HG02943 (cell line): ENCODE results near the gene ABCC8.

ENCODE experiments used
- ATAC-seq: cut with Tn5 transposase; IDR thresholded peaks from one replicate; pipeline ENCODE4 v1.9.1; 2021; ENCODE audit warnings: mild to moderate bottlenecking, low read depth, moderate library complexity; ENCODE audit not compliant: unreplicated experiment

ABCC8 gene

DNA sequence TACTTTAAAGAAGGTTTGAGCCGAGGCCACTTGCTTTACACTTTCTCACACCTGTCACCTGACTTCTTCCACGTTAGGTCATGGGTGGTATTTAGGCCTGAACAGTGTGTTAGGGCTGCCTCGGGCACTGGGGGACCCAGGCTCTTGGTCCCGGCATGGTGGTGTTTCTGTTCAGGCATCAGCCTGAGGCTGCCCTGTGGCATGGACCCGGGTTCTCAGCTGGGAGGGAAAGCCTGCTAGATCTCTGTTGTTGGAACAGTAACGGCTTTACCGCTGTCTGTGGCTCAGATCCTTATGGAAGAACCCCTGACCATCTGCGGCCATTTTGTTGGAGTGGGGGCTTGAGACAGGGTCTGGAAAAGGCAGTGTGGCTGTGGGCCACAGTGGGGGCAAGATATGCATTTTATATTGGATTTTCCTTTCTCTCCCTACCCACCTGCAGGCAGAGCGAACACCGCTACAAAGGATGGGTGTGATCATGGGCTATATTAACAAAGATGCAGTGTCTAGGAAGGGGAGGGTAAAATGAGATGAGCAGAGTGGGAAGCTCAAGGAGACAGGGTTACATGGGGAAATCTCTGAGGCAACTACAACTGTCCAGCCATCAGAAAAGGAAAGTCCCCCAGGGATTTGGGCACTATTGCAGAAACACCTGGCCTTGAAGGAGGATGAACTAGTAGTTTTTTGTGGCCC lies 86.5 kb downstream of the ABCC8 start:
- ATAC-seq: no peak

DNA sequence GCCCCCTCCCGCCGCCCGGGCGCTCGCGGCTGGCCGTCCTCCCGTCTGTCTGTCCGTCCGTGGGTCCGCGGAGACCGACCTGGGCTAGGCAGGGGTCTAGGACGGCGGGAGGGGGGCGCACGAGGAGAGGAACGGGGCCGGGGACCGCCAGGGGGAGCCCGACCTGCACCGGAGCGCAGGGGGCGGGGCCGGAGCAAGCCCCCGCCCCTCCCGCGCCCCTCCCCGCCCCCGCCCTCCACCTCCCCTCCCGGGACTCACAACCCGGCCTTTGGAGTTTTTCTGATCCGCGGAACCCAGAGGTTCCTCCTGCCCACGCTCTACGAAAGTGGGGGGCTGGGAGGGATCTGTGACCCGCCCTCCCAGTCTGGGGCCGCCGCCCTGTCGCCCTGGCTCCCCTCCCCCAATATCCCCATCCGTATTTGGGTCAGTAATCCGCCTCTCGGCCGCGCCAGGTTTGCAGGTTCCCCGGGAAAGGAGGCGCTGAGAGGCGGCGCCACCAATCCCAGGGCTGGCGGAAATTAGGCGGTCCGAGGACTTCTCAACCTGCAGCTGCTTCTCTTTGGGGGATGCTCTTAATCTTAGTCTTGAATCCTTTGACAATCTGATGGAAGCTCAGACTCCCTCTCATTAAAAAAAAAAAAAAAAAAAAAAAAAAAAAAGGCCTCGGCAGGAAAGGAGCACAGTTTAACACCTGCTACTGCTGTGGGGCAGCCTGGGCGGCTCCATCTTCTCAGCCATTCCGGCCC lies 87.3 kb downstream of the ABCC8 start:
- peak; percentile 61 for ATAC-seq

DNA sequence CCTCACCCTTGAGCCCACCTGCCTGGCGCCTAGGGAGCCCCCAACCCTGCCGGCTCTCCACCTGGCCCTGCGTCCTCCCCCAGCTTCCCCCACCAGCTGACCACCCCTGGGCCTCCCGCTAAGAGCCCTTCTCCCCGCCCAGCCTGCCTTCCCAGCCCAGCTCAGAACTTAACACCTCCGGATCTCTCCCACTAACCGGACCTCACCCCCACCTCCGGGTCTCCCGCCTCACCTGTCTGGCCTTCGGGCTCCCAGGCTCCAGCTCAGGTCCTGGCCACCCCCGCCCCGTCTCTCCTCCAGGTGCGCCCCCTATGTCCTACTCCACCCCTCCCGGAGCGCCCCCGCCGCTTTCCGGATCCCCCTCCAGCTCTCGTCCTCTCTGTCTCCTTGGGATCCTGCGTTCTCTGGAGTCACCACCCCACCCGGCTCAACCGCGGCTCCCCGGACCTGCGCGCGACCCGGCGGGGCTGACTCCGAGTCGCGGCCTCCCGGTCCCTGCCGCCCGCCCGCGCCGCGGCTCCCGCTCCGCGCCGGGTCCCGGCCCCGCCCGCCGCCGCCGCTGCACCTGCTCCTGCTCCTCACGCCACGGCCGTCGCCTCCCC lies 87.9 kb downstream of the ABCC8 start, which contains the start of gene KCNJ11:
Gene KCNJ11, minus strand, starts transcription at position 51 of the 602 bp plus-strand sequence. CDS start 568 bp downstream, outside the sequence.
- ATAC-seq: peak; percentile 44

DNA sequence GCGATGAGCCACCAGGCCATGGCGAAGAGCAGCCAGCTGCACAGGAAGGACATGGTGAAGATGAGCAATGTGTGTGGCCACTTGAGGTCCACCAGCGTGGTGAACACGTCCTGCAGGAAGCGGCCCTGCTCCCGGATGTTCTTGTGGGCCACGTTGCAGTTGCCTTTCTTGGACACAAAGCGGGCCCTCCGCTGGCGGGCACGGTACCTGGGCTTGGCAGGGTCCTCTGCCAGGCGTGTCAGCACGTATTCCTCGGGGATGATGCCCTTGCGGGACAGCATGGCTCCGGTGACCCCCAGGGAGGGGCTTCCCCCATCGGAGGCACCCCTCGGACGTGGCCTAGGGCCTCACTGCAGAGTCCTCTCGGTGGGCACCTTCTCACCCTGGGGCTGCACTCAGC lies 88.8 kb downstream of the ABCC8 start:
- ATAC-seq: no peak

DNA sequence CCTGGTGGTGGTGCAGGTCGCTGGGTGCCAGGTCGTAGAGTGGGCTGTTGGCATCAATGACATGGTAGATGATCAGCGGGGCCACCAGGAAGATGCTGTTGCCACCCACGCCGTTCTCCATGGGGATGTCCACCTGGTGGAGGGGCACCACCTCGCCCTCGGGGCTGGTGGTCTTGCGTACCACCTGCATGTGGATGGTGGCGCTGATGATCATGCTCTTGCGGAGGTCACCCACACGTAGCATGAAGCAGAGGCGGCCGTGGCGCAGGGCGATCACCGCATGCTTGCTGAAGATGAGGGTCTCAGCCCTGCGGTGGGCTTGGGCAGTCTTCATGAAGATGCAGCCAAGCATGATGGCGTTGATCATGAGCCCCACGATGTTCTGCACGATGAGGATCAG lies 89.4 kb downstream of the ABCC8 start:
- ATAC-seq: no peak

DNA sequence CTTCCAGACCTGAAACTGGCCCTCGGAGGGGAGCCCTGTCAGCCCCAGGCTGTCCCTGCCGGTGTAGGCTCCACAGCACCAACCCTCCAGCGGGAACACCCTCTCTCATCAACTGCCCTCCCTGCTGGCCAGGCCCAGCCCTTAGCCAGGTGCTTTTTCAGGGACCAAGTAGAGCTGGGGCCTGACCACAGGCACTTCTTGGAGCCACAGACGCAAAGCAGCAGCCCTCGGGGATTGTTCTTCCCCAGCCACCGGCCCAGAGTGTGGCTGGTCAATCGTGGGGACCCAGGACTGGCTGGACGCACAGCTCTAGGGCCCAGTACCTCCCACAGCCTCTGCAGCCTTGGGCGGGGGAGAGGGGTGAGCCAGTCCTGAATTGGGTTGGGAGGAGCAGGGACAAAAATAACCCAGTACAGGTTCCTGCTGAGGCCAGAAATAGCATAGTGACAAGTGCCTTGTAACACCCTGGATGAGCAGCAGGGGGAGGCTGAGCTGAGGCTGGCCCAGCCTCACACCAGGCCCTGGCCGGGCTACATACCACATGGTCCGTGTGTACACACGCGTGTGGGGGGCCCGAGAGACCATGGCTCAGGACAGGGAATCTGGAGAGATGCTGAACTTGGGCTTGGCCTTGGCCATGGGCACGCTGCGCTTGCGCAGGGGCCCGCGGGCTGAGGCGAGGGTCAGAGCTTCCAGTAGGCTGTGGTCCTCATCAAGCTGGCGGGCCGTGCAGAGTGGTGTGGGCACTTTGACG lies 90.1 kb downstream of the ABCC8 start:
- ATAC-seq: peak; percentile 54

DNA sequence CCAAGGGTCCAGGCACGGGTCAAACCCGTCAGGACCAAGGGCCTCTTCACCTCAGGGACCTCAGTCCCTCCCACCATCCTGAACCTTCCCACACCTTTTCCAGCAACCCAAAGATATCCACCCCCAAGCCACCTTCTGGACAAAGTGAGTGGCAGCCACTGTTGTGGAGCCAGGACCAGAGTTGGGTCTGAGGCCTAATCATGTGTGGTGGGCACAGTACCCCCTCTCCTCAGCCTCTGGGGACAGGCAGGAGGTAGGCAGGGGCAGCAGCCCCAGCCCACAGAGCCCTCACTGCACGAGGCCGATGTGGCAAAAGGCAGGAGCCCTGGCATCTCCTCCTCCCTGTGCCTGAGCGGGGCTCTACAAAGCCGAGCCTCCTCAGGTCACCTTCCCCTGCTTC lies 90.7 kb downstream of the ABCC8 start:
- no peak for ATAC-seq

DNA sequence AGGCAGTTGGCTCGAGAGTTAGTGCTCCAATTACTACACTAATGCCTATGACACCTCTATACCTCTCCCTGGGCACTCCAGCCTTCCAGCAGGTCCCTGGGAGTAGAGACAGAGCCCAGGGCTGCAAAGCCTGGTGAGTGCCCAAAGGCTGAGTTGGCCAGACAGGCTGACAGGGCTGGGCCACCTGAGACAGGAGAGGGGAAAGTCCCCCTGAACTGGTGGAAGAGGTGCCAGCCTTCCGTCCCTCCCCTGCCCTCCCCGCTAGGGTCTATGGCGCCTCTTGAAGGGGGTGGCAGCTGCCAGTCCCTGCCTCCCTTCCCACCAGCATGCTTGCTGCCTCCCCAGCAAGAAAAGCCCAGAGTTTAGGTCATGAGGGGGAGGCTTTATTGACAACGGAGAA lies 91.2 kb downstream of the ABCC8 start:
- no peak for ATAC-seq

DNA sequence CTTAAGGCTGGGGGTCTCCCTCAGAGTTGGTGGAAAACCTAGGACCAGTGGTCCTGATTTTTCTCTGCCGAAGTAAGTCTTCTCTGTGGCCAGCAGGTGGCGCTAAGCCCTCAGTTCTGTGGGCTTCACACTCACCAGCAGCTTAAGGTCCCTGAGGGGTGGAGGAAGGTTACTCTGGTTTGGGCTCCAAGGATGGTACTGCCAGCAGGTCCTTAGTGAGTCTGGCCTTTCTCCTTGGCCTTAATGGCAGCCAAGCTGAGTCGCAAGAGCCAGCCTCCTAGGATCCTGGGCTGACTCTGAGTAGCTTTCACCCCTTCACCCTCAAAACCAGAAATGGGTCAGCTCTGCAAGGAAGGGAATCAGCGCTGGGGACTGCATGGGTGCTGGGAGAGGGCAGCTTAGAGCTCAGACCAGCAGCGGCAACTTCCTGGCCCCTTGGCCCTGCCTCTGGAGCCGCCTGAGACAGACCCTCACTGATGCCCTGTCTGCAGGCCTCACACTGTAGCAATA lies 92.6 kb downstream of the ABCC8 start:
- ATAC-seq: no peak

DNA sequence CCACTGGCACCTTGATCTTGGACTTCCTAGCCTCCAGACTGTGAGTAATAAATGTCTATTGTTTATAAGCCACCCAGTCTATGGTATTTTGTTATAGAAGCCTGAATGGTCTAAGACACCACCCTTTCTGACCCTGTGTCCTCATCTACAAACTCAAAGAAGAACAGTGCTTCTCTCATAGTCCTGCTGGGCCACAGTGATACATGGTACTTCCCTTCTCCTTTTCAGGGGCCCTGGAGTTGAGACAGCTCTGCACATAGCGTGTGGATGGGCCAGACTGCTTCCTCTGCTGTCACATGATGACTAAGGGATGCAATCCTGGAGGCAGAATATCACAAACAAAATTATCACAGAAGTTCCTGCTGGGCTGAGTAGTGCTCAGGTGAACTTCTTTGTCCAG lies 93.2 kb downstream of the ABCC8 start:
- no peak for ATAC-seq

DNA sequence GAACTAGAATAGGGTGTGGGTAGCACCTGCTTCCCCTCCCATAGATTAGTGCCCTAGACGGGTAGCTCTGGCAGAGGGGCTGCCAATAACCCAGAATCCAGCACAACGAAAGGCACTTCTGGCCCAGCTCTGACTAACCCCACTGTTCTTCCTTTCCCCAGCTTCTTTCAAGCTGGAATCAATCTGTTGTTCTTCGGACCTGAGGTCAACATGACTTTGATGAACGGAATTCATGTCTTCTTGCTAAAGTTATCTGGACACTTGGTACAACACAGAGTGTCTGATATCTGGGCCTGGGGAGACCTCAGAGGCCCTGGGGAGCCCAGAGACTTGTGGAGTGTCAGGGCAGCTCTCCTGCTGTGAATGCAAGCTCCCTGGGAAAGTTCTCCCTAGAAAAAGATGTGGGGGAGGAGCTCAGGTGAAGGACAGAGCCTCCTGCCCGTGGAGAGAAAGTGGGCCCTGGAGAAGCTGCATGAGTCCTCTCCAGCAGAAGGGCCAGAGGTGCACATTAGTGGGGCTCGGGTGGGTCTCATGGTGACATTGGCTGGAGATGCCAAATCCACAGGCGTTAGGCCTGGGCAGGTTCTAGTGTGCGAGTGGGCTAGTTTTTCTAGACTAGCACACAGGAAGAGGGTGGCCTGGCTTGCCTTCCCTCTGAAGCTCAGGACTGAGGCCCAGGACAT lies 94.5 kb downstream of the ABCC8 start:
- ATAC-seq: no peak

DNA sequence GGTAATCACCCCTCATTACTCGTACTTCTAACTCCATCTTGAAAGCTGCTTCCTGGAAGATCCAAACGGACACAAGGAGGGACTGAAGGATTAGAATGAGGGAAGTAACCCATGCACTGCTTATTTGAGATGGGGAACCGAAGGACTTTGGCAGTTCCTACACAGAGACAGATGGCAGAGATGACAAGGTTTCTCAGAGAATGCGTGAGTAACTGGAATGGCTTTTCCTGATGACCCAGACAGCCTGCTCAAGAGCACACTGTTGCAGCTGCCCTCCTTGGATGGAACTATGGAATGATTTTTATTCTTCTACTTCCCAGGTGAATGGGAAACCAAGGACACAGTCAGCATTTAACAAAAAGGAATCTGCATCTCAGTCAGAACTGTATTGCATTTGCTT lies 95.5 kb downstream of the ABCC8 start:
- ATAC-seq: no peak

DNA sequence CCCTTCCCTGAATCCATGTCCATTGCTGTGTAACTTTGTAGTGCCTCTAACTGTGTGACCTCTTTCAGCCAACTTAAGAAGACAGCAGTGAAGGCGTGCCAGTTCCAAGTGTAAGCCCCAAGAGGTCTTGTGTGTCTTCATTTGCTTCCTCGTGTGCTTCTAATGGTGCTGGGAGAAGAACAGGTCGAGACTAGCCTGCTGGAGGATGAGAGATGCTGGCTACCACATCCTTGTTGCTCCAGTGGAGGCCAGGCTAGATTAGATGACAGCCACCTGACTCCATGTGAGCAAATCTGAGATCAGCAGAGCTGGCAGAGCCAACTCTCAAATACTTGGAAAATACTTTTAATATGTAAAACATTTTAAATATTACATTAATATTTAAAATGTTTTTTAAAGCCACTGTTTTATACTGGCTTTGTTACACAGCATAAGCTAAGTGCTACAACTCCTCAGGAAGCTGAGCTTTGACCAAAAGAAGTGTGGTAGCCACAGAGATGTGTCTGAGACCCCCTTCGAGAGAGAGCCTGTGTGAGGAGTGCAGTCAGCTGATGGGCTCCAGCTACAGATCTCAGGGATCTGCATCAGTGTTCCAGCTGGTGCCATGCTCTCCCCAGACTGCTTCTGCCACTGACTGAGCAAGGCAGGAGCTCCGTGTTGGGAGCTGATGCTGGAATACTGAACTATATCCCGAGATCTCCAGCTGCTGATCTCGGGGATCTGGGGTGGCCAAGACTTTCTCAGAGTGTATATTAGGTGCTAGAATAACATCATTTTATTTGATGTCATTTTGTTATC lies 97.1 kb downstream of the ABCC8 start:
- ATAC-seq: no peak

DNA sequence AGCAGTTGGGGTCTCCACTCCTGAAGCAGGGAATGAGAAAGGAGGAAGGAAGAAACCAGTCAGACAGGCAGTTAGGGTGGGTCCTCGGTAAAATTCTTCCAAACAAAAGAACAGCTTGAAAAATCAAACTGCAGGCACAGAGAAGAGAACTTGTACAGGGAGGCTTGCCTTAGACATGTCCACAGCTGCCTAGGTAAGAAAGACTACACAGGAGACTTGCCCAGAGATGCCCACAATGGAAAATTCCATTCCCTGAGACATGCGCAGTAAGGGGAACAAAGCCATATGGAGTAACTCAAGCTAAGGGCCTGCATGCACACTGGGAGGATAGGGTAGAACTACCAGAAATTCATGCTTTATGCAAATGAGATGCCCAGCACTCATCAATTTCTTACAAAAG lies 98.0 kb downstream of the ABCC8 start:
- ATAC-seq: no peak

DNA sequence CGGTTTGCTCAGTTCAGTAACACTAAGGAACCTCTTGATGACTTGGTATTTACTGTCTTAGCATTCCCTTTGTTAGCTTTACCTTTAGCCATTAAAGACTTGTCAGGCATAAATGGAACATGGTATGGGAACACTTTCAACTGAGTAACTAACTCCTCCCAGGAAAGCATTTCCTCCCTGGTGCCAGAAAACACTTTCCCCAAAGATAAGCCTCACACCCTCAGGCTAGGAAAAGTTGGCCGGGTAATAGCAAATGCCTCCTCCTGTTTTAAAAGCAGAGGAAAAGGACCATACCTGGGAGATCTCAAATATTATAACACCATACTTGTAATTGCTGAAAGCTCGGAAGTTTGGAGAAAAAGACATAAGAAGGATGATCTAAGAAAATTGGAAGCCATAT lies 100.2 kb downstream of the ABCC8 start:
- ATAC-seq: no peak

DNA sequence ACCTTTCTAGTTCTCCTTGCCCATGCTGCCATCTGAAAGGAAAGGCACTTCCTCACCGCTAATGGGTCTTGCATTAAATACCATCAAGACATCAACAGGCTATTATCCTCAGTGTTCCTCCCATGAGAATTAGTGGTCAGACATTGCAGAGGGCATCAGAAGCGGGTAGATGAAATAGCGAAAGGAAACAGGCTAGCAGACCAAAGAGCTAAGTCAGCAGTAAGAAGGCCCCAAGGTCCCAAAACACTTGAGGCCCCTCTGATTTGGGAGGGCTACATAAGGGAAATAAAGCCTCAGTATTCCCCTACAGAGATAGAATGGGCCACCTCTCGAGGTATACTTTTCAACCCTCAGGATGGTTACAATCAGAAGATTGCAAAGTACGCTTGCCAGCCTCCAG lies 101.1 kb downstream of the ABCC8 start:
- ATAC-seq: no peak

DNA sequence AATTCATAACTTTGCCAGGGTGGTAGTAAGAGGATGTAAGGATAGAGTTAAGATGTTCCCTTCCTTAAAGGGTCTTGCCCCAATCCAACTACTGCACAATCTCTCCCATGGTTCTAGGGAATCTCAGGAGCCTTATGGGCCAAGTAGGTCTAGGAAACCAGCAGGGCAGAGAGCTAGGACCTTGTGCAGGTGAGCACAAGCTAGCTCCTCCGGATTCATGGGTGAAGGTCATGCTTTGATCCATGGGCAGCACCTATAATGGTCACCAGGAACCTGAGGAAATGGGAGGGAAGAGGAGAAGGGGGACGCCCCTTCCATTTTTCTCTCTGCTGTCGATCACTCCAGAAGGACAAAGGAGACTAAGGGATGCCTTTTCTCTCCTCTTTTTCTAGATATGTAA lies 105.0 kb downstream of the ABCC8 start:
- no peak for ATAC-seq

DNA sequence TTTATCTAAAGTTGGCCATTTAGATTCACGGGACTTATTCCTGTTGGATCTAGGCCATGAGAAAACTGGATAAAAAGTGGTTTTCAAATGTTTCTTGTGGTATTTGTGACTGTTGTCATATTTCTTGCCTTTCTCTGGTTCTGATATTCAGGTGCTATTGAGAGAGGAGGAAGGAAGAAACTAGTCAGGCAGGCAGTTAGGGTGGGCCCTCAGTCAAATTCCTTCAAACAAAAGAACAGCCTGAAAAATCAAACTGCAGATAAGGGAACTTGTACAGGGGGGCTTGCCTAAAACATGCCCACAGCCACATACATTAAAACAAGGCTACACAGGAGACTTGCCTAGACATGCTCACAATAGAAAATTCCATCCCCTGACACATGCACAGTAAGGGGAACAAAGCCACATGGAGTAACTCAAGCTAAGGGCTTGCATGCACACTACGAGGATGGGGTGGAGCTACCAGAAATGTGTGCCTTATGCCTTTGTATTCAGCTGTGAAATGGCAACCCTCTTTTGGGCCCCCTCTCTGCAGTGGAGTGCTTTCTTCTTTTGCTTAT lies 106.9 kb downstream of the ABCC8 start:
- ATAC-seq: no peak

DNA sequence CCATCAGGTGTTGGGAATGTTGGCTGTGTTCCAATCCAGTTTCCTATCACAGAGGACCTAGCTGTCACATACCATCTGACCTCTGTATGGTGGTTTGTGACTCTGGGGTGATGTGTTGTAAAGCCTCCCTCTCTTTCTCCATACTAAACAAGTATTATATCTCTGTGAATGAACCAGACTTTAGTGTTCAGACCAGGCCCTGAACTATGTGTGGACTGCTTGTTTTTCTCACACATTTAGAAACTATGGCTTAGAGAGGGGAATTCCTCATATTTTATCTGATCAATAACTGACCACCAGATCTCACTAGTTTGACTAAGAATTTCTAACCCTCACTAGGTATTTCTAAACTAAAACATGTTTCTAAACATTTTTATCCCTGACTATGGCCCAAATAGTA lies 107.6 kb downstream of the ABCC8 start:
- ATAC-seq: no peak
